ENCODE measurements around the gene RNF212. TPM values are rescaled to one million over a fixed set of nuclear protein-coding genes. Genes with fewer than 3 reads are reported as not detected.

Gene RNF212
- total RNA-seq, 4 donors from 2014 or later = 3.8 to 9.7 (median 7.3) TPM

GRCh38 chr4:1036095-1036494, 77.3 kb downstream of the RNF212 start:
- DNase-seq (ENCODE audit: extremely low spot score) = no peak
- no peaks in the 10 kb centered on the region for H3K9me3 ChIP-seq
- peaks cover 0 to 36% (median 0%) of the 10 kb centered on the region in 4 donors for H3K27me3 ChIP-seq
- intact Hi-C loops (cut with DNase I) = no loop called here
- no peak overlapping the region for H3K27ac ChIP-seq (replicated peaks in 1 of 4)
- H3K36me3 ChIP-seq = no peaks in the 10 kb centered on the region
- TF ChIP-seq CTCF (IDR thresholded peaks at IDR 0.05) (no peak), POLR2A (IDR thresholded peaks at IDR 0.05; ENCODE audit: low read depth) (no peak), EP300 (IDR thresholded peaks at IDR 0.05) (no peak), POLR2AphosphoS5 (IDR thresholded peaks at IDR 0.05) (no peak)
- H3K4me3 ChIP-seq = no peak overlapping the region
- 69% methylated on average over 7 of the region's 15 CpGs for WGBS
- H3K4me1 ChIP-seq = peaks cover 0 to 57% (median 41%) of the 10 kb centered on the region in 4 donors

GRCh38 chr4:1035510-1035909, 77.9 kb downstream of the RNF212 start:
- H3K27ac ChIP-seq (replicated peaks in 1 of 4) = no peak overlapping the region
- H3K9me3 ChIP-seq = no peaks in the 10 kb centered on the region
- intact Hi-C loops (cut with DNase I) = no loop called here
- TF ChIP-seq POLR2A (IDR thresholded peaks at IDR 0.05; ENCODE audit: low read depth) (no peak), CTCF (IDR thresholded peaks at IDR 0.05) (no peak), POLR2AphosphoS5 (IDR thresholded peaks at IDR 0.05) (no peak), EP300 (IDR thresholded peaks at IDR 0.05) (no peak)
- no peaks in the 10 kb centered on the region for H3K36me3 ChIP-seq
- H3K4me3 ChIP-seq = no peak overlapping the region
- H3K27me3 ChIP-seq = peaks cover 0 to 36% (median 0%) of the 10 kb centered on the region in 4 donors
- 83% methylated on average over 16 of the region's 26 CpGs for WGBS
- H3K4me1 ChIP-seq = peaks cover 0 to 51% (median 35%) of the 10 kb centered on the region in 4 donors
- DNase-seq (ENCODE audit: extremely low spot score) = no peak

- peaks cover 0 to 49% (median 2%) of the 10 kb centered on the region in 4 donors for H3K27me3 ChIP-seq
- peaks cover 0 to 36% (median 21%) of the 10 kb centered on the region in 4 donors for H3K4me1 ChIP-seq
- no peaks in the 10 kb centered on the region for H3K36me3 ChIP-seq
- H3K27ac ChIP-seq (replicated peaks in 1 of 4) = peak overlapping the region; percentile 6 to 65 (median 54)
- H3K4me3 ChIP-seq = peak overlapping the region; percentile 16 to 33 (median 28)
- H3K9me3 ChIP-seq = no peaks in the 10 kb centered on the region
- intact Hi-C loops (cut with DNase I) = no loop called here
- TF ChIP-seq POLR2A (IDR thresholded peaks at IDR 0.05; ENCODE audit: low read depth) = no peak
- DNase-seq (ENCODE audit: extremely low spot score) = no peak
- WGBS = 36% methylated on average over 28 of the region's 35 CpGs
Observed at GRCh38 chr4:1033840-1034551, 79.4 kb downstream of the RNF212 start.

GRCh38 chr4:1032861-1033260, 80.5 kb downstream of the RNF212 start:
- no peak for DNase-seq (ENCODE audit: extremely low spot score)
- 74% methylated on average over 7 of the region's 10 CpGs for WGBS
- no peak overlapping the region for H3K4me3 ChIP-seq
- H3K9me3 ChIP-seq = no peaks in the 10 kb centered on the region
- intact Hi-C loops (cut with DNase I) = no loop called here
- H3K27me3 ChIP-seq = peaks cover 0 to 59% (median 3%) of the 10 kb centered on the region in 4 donors
- no peak overlapping the region for H3K27ac ChIP-seq (replicated peaks in 1 of 4)
- H3K36me3 ChIP-seq = no peaks in the 10 kb centered on the region
- TF ChIP-seq POLR2AphosphoS5 (IDR thresholded peaks at IDR 0.05) = no peak
- TF ChIP-seq CTCF (IDR thresholded peaks at IDR 0.05) = no peak
- no peak for TF ChIP-seq EP300 (IDR thresholded peaks at IDR 0.05)
- no peak for TF ChIP-seq POLR2A (IDR thresholded peaks at IDR 0.05; ENCODE audit: low read depth)
- H3K4me1 ChIP-seq = peaks cover 0 to 30% (median 19%) of the 10 kb centered on the region in 4 donors

GRCh38 chr4:1031956-1032795, 81.2 kb downstream of the RNF212 start:
- Histone ChIP-seq H3K36me3 (no peaks in the 10 kb centered on the region), H3K4me1 (peaks cover 0 to 30% (median 19%) of the 10 kb centered on the region in 4 donors), H3K9me3 (no peaks in the 10 kb centered on the region), H3K27ac (replicated peaks in 1 of 4) (no peak overlapping the region), H3K4me3 (no peak overlapping the region), H3K27me3 (peaks cover 0 to 59% (median 3%) of the 10 kb centered on the region in 4 donors)
- intact Hi-C loops (cut with DNase I) = no loop called here
- WGBS = 85% methylated on average over 15 of the region's 37 CpGs
- no peak for DNase-seq (ENCODE audit: extremely low spot score)
- TF ChIP-seq EP300 (IDR thresholded peaks at IDR 0.05) (no peak), POLR2A (IDR thresholded peaks at IDR 0.05; ENCODE audit: low read depth) (no peak), POLR2AphosphoS5 (IDR thresholded peaks at IDR 0.05) (no peak), CTCF (IDR thresholded peaks at IDR 0.05) (no peak)

All from esophagus muscularis mucosa (tissue), 4 donors.